ENCODE data around the gene NEURL1B.

- TF ChIP-seq CTCF (IDR thresholded peaks at IDR 0.05) (no peak), POLR2A (IDR thresholded peaks at IDR 0.05) (no peak), POLR2AphosphoS5 (IDR thresholded peaks at IDR 0.05; ENCODE audit: insufficient read depth in 1 of 2, low read depth in 1 of 2) (no peak)
These were observed 27.6 kb downstream of the NEURL1B start for GRCh38 chr5:172668594-172669071.
